Measurements from ENCODE around the gene ASAP2.

GRCh38 chr2:9243357-9243756 is 36.7 kb downstream of the ASAP2 start:
- TF ChIP-seq, protein P1, sequence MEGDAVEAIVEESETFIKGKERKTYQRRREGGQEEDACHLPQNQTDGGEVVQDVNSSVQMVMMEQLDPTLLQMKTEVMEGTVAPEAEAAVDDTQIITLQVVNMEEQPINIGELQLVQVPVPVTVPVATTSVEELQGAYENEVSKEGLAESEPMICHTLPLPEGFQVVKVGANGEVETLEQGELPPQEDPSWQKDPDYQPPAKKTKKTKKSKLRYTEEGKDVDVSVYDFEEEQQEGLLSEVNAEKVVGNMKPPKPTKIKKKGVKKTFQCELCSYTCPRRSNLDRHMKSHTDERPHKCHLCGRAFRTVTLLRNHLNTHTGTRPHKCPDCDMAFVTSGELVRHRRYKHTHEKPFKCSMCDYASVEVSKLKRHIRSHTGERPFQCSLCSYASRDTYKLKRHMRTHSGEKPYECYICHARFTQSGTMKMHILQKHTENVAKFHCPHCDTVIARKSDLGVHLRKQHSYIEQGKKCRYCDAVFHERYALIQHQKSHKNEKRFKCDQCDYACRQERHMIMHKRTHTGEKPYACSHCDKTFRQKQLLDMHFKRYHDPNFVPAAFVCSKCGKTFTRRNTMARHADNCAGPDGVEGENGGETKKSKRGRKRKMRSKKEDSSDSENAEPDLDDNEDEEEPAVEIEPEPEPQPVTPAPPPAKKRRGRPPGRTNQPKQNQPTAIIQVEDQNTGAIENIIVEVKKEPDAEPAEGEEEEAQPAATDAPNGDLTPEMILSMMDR (conservative IDR thresholded peaks at IDR 0.05; ENCODE audit: low read length) = no peak
- TF ChIP-seq EZH2phosphoT487 (IDR thresholded peaks at IDR 0.05; ENCODE audit: borderline replicate concordance, low read depth, low read length) = no peak
